ENCODE results near the gene EIF4H.

Gene EIF4H

GRCh38 chr7:74228951-74229900 is 55.1 kb downstream of the EIF4H start:
- no peak for DNase-seq

GRCh38 chr7:74230446-74231231 is 56.5 kb downstream of the EIF4H start:
- DNase-seq: no peak

- no peak for DNase-seq
Observed at GRCh38 chr7:74231232-74231590, 57.1 kb downstream of the EIF4H start.

- no peak for DNase-seq
Observed at GRCh38 chr7:74233655-74234285, 59.6 kb downstream of the EIF4H start.

GRCh38 chr7:74235518-74236268 is 61.5 kb downstream of the EIF4H start:
- no peak for DNase-seq

GRCh38 chr7:74236284-74236683 is 62.1 kb downstream of the EIF4H start:
- DNase-seq: no peak

GRCh38 chr7:74240482-74240881 is 66.3 kb downstream of the EIF4H start:
- no peak for DNase-seq

- no peak for DNase-seq
Observed at GRCh38 chr7:74242122-74242443, 67.9 kb downstream of the EIF4H start.

GRCh38 chr7:74246497-74246896 is 72.3 kb downstream of the EIF4H start:
- no peak for DNase-seq

All from NCI-H146 (cell line).